Mesendoderm (in vitro differentiated cells): Measurements from ENCODE around the gene ANO2.

Source experiments
- DNase-seq: peaks from one replicate; pipeline ENCODE4 v3.0.0; 2013
- H2AK5ac ChIP-seq: 2 replicates; pipeline ENCODE4 v1.6.1; 2013; ENCODE audit warnings: low read length, inconsistent platforms
- H2BK120ac ChIP-seq: 2 replicates; pipeline ENCODE4 v1.6.1; 2013; ENCODE audit warnings: low read depth, mild to moderate bottlenecking, low read length, moderate library complexity, mixed read lengths
- H2BK15ac ChIP-seq: replicated peaks from 2 replicates; pipeline ENCODE4 v1.6.1; 2013; ENCODE audit warnings: low read depth, mild to moderate bottlenecking, moderate library complexity
- H2BK5ac ChIP-seq: 2 replicates; pipeline ENCODE4 v1.6.1; 2013; ENCODE audit warnings: low read length, inconsistent platforms
- H3K18ac ChIP-seq: 2 replicates; pipeline ENCODE4 v1.6.1; 2013; ENCODE audit warnings: mild to moderate bottlenecking, low read length, mixed read lengths
- H3K23ac ChIP-seq: one replicate; pipeline ENCODE4 v1.6.1; 2013; ENCODE audit warnings: low read length
- H3K27ac ChIP-seq: 2 replicates; pipeline ENCODE4 v1.5.1; 2013; ENCODE audit warnings: low read depth, mild to moderate bottlenecking, inconsistent platforms, low read length, moderate library complexity
- H3K27me3 ChIP-seq: 2 replicates; pipeline ENCODE4 v1.6.1; 2013; ENCODE audit warnings: low read length, control low read depth, mild to moderate bottlenecking, inconsistent platforms; ENCODE audit not compliant: insufficient read depth, poor library complexity
- H3K36me3 ChIP-seq: 2 replicates; pipeline ENCODE4 v1.6.1; 2013; ENCODE audit warnings: low read length, inconsistent platforms; ENCODE audit not compliant: control insufficient read depth, insufficient read depth
- H3K4ac ChIP-seq: one replicate; pipeline ENCODE4 v1.6.1; 2013; ENCODE audit warnings: low read depth, mild to moderate bottlenecking, low read length, moderate library complexity
- H3K4me1 ChIP-seq: 2 replicates; pipeline ENCODE4 v1.6.1; 2013; ENCODE audit warnings: low read depth, low read length, inconsistent platforms; ENCODE audit not compliant: control insufficient read depth
- H3K4me2 ChIP-seq: 2 replicates; pipeline ENCODE4 v1.6.1; 2013; ENCODE audit warnings: low read length
- H3K4me3 ChIP-seq: 2 replicates; pipeline ENCODE4 v1.5.1; 2013; ENCODE audit warnings: mild to moderate bottlenecking, low read length
- H3K56ac ChIP-seq: one replicate; pipeline ENCODE4 v1.6.1; 2013; ENCODE audit warnings: low read length
- H3K79me1 ChIP-seq: 2 replicates; pipeline ENCODE4 v1.6.1; 2013; ENCODE audit warnings: low read length, inconsistent platforms
- H3K79me2 ChIP-seq: 2 replicates; pipeline ENCODE4 v1.6.1; 2013; ENCODE audit warnings: mild to moderate bottlenecking, low read length; ENCODE audit not compliant: control insufficient read depth, insufficient read depth
- H3K9ac ChIP-seq: 2 replicates; pipeline ENCODE4 v1.6.1; 2013; ENCODE audit warnings: low read length, inconsistent platforms
- H4K5ac ChIP-seq: one replicate; pipeline ENCODE4 v1.6.1; 2013; ENCODE audit warnings: low read length
- H4K8ac ChIP-seq: one replicate; pipeline ENCODE4 v1.6.1; 2013; ENCODE audit warnings: low read depth, mild to moderate bottlenecking, control low read depth, low read length, moderate library complexity
- WGBS: extraction: QIAGEN DNeasy Blood & Tissue Kit; methylation state at CpG from one replicate; pipeline ENCODE4 v1.1.7; 2013; ENCODE audit warnings: low lambda C conversion rate, missing lambda C conversion rate; ENCODE audit not compliant: insufficient coverage; ENCODE audit errors: extremely low coverage; 5-methylcytosine and 5-hydroxymethylcytosine counted together

ANO2 gene

DNA sequence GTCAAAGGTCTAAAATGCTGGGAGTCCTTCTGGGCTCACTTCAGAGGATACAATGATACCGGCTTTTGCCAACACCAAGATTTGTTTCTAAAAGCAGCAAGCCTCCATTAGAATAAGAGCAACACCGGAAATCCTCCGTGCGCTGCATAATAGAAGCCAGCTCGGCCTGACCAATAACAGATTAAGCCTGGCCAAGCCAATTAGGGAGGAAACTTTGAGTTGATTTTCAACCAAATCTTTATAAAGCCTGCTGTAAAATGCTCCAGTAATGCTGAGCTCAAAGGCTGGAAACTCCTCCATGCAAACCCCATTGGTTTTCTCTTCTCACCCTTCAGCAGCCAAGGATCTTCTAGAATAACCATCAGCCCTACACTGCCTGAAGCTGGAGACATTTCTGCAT, 363.0 kb downstream of the ANO2 start:
- Histone ChIP-seq H3K18ac (no peak overlapping the region), H2BK120ac (peak overlapping the region; percentile 65), H3K4me3 (no peak overlapping the region), H3K36me3 (no peaks in the 10 kb centered on the region), H3K79me1 (no peaks in the 10 kb centered on the region), H3K23ac (no peak overlapping the region), H4K8ac (no peak overlapping the region), H3K4me1 (peaks cover 14% of the 10 kb centered on the region), H3K9ac (no peak overlapping the region), H2BK15ac (no peak overlapping the region), H3K27me3 (no peaks in the 10 kb centered on the region), H4K5ac (no peak overlapping the region), H3K27ac (no peak overlapping the region), H2AK5ac (no peak overlapping the region), H3K4ac (no peak overlapping the region), H2BK5ac (no peak overlapping the region), H3K79me2 (no peaks in the 10 kb centered on the region), H3K56ac (no peak overlapping the region), H3K4me2 (no peak overlapping the region)
- no CpG with 5 or more reads among the region's 5 CpGs for WGBS
- DNase-seq, result no peak

DNA sequence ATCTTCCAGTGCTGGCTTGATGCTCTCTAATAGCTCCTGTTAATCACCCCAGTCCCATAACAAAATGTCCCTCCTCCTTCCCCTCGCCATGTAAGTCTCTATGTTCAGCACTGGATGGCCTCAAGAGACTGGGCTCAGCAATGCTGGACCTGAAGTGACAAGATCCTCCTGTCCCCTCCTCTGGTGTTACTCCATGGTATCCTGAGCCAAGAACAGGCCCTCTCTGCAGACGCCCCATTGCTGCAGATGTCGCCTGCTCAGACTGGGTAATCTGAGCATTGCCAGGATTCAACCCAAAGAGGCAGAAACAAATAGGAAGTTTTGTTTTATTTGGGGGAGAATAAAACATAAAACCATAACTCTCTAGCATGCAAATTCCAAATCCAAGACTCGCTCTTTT, 363.4 kb downstream of the ANO2 start:
- no peak overlapping the region for H3K18ac ChIP-seq
- no peak overlapping the region for H4K8ac ChIP-seq
- no peak overlapping the region for H2AK5ac ChIP-seq
- no peak overlapping the region for H3K56ac ChIP-seq
- no peak overlapping the region for H2BK5ac ChIP-seq
- H3K27me3 ChIP-seq, result no peaks in the 10 kb centered on the region
- no peak overlapping the region for H4K5ac ChIP-seq
- no CpG with 5 or more reads among the region's 4 CpGs for WGBS
- H3K4me1 ChIP-seq, result peaks cover 10% of the 10 kb centered on the region
- no peak overlapping the region for H3K27ac ChIP-seq
- H3K4me2 ChIP-seq, result no peak overlapping the region
- H2BK120ac ChIP-seq, result no peak overlapping the region
- no peaks in the 10 kb centered on the region for H3K79me1 ChIP-seq
- H2BK15ac ChIP-seq, result no peak overlapping the region
- no peaks in the 10 kb centered on the region for H3K36me3 ChIP-seq
- DNase-seq, result no peak
- H3K4ac ChIP-seq, result no peak overlapping the region
- H3K79me2 ChIP-seq, result no peaks in the 10 kb centered on the region
- no peak overlapping the region for H3K4me3 ChIP-seq
- no peak overlapping the region for H3K9ac ChIP-seq
- H3K23ac ChIP-seq, result no peak overlapping the region

DNA sequence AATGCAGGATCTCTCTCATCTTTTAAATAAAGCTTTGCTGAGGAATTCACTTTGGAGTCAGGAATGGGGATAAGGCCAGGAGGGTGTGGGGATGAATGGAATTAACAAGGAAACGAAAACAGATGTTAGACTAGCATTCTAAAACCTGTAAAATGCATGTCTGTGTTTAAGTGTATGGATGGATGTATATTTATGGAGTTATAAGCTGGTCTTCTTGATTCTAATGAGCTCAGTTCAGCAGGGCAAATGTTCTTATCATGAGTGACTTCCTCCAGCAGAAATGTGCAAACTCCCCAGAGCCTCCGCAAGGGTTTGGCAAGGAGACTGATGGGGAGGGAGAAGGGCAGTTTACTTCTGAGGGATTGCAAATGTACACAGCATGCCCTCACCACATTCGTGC, 364.0 kb downstream of the ANO2 start:
- no peak overlapping the region for H2BK120ac ChIP-seq
- H3K27ac ChIP-seq, result no peak overlapping the region
- H4K5ac ChIP-seq, result no peak overlapping the region
- no peak overlapping the region for H3K4me2 ChIP-seq
- no peaks in the 10 kb centered on the region for H3K79me2 ChIP-seq
- H2AK5ac ChIP-seq, result no peak overlapping the region
- no peak overlapping the region for H2BK5ac ChIP-seq
- no peak overlapping the region for H3K18ac ChIP-seq
- WGBS, result no CpG with 5 or more reads among the region's 3 CpGs
- no peak overlapping the region for H2BK15ac ChIP-seq
- H3K4ac ChIP-seq, result no peak overlapping the region
- no peak overlapping the region for H3K56ac ChIP-seq
- DNase-seq, result no peak
- no peak overlapping the region for H4K8ac ChIP-seq
- H3K4me3 ChIP-seq, result no peak overlapping the region
- no peak overlapping the region for H3K9ac ChIP-seq
- H3K79me1 ChIP-seq, result no peaks in the 10 kb centered on the region
- H3K4me1 ChIP-seq, result peaks cover 6% of the 10 kb centered on the region
- H3K27me3 ChIP-seq, result no peaks in the 10 kb centered on the region
- H3K23ac ChIP-seq, result no peak overlapping the region
- H3K36me3 ChIP-seq, result no peaks in the 10 kb centered on the region

DNA sequence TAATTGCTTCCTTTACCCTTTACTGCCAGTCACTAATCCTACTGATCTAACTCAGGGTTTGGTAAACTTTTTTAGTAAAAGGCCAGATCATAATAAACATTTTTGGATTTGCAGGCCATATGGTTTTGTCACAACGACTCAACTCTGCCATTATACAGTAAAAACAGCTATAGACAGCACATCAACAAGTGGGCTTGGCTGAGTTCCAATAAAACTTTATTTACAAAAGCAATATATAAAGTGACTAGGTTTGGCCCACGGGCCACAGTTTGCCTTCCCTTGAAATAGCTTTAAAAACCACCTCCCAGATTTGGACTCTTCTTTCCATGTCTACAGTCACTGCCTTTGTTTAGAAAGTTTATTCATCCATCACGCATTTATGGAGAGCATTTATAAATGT, 366.3 kb downstream of the ANO2 start:
- Histone ChIP-seq H3K4me1 (peaks cover 4% of the 10 kb centered on the region), H3K4me2 (no peak overlapping the region), H3K27ac (no peak overlapping the region), H4K5ac (no peak overlapping the region), H3K79me1 (no peaks in the 10 kb centered on the region), H3K4me3 (no peak overlapping the region), H3K4ac (no peak overlapping the region), H4K8ac (no peak overlapping the region), H2BK5ac (no peak overlapping the region), H3K56ac (no peak overlapping the region), H3K27me3 (no peaks in the 10 kb centered on the region), H3K9ac (no peak overlapping the region), H3K18ac (no peak overlapping the region), H3K23ac (no peak overlapping the region), H3K36me3 (no peaks in the 10 kb centered on the region), H2BK15ac (no peak overlapping the region), H2AK5ac (no peak overlapping the region), H2BK120ac (no peak overlapping the region), H3K79me2 (no peaks in the 10 kb centered on the region)
- WGBS, result no CpG with 5 or more reads among the region's 3 CpGs
- no peak for DNase-seq

DNA sequence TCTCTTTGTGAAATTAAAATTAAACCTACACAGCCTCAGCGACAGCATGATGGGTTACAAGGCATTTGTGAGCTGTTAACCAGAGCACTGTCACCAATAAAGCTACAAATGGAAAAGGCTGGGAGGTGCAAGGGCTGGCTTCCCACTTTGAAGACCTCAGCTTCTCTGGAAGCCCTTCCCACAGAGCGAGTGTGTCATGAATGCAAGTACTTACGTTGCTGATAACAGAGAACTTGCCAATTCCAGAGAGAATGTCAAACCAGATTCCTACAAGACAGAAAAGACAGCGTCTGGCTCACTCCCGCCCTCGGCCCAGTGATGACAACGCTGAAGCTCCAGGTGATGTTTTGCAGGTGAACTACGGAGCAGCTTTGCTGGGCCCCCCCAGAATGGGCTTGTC, 367.3 kb downstream of the ANO2 start:
- Histone ChIP-seq H4K5ac (no peak overlapping the region), H3K23ac (no peak overlapping the region), H2BK15ac (no peak overlapping the region), H3K79me2 (no peaks in the 10 kb centered on the region), H3K18ac (no peak overlapping the region), H3K4me2 (no peak overlapping the region), H3K4ac (no peak overlapping the region), H2BK5ac (peak overlapping the region; percentile 9), H3K9ac (no peak overlapping the region), H3K56ac (no peak overlapping the region), H3K27ac (peak overlapping the region; percentile 27), H3K79me1 (no peaks in the 10 kb centered on the region), H3K4me3 (no peak overlapping the region), H3K4me1 (peaks cover 4% of the 10 kb centered on the region), H2BK120ac (no peak overlapping the region), H3K36me3 (no peaks in the 10 kb centered on the region), H2AK5ac (no peak overlapping the region), H4K8ac (no peak overlapping the region), H3K27me3 (no peaks in the 10 kb centered on the region)
- peak; percentile 66 for DNase-seq
- WGBS, result no CpG with 5 or more reads among the region's 8 CpGs

DNA sequence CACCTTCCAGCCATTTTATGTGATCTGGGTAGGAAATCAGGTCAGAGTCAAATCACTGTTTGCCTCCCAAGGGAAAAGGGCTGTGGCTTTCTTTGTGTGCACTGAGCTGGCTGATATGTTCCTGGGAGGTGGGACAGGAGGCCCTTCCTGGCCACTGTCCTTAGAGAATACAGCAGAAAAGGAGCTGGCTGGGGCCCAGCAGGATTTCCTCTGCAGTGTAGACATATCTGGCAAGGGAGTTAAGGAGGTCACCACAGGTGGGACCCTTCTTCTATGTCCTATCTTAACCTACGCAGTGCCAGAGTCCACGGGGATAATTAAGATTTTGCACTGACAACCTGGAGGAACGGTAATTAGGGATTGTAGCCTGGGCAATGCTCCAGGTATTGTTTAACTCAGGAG, 367.8 kb downstream of the ANO2 start:
- peaks cover 4% of the 10 kb centered on the region for H3K4me1 ChIP-seq
- H3K27me3 ChIP-seq, result no peaks in the 10 kb centered on the region
- H2AK5ac ChIP-seq, result no peak overlapping the region
- H4K8ac ChIP-seq, result no peak overlapping the region
- H3K36me3 ChIP-seq, result no peaks in the 10 kb centered on the region
- no peak overlapping the region for H3K56ac ChIP-seq
- H4K5ac ChIP-seq, result no peak overlapping the region
- no peak overlapping the region for H2BK5ac ChIP-seq
- H3K4me2 ChIP-seq, result no peak overlapping the region
- H2BK120ac ChIP-seq, result no peak overlapping the region
- no peaks in the 10 kb centered on the region for H3K79me2 ChIP-seq
- no peaks in the 10 kb centered on the region for H3K79me1 ChIP-seq
- no CpG with 5 or more reads among the region's 3 CpGs for WGBS
- no peak overlapping the region for H3K9ac ChIP-seq
- H3K4me3 ChIP-seq, result no peak overlapping the region
- H3K23ac ChIP-seq, result no peak overlapping the region
- H3K27ac ChIP-seq, result no peak overlapping the region
- no peak overlapping the region for H3K18ac ChIP-seq
- H3K4ac ChIP-seq, result no peak overlapping the region
- peak; percentile 55 for DNase-seq
- no peak overlapping the region for H2BK15ac ChIP-seq
